Esophagus muscularis mucosa (tissue), 4 donors: ENCODE data around the gene PHB1.

Experiments
- CTCF ChIP-seq, 3 experiments: fragments of 200-600 bp in 2 of 3; fragments of 450-650 bp in 1 of 3; sonication (generic) in 2 of 3; IDR thresholded peaks; one replicate each; pipeline ENCODE4 v1.5.1; 2017 to 2019; ENCODE audit warnings: antibody characterized with exemption in 3 of 3, mild to moderate bottlenecking in 2 of 3, moderate library complexity in 1 of 3
- EP300 ChIP-seq: sonication (generic); formaldehyde crosslinking; IDR thresholded peaks from one replicate; pipeline ENCODE4 v1.6.1; 2017; ENCODE audit warnings: antibody characterized with exemption
- POLR2AphosphoS5 ChIP-seq, 2 donors: sonication (generic); formaldehyde crosslinking; IDR thresholded peaks; one replicate each; pipeline ENCODE4 v1.6.1; 2017; ENCODE audit warnings: antibody characterized with exemption in 2 of 2

GRCh38 chr17:49372425-49372824 lies 42.3 kb downstream of the PHB1 start:
- TF ChIP-seq EP300 (no peak), POLR2AphosphoS5 (IDR thresholded peaks at IDR 0.05) (no peak), CTCF (IDR thresholded peaks at IDR 0.05) (no peak)
